Stimulated activated CD4-positive, alpha-beta T cell treated with anti-CD3 and anti-CD28 coated beads, TNF-alpha, amount 100 ng/mL, for 48 hours (primary cell): ENCODE measurements around the gene SLC38A10.

Experiments used
- DNase-seq, 3 donors: peaks; one replicate each; pipeline ENCODE4 v3.0.0-alpha.2; 2020; ENCODE audit warnings: low read depth in 3 of 3

Gene SLC38A10

GRCh38 chr17:81277946-81278693, 17.0 kb downstream of the SLC38A10 start:
- DNase-seq: no peak

- no peak for DNase-seq
Observed at GRCh38 chr17:81277421-81277820, 17.7 kb downstream of the SLC38A10 start.

GRCh38 chr17:81276781-81277180, 18.3 kb downstream of the SLC38A10 start:
- DNase-seq: no peak

- no peak for DNase-seq
Observed at GRCh38 chr17:81274471-81274855, 20.6 kb downstream of the SLC38A10 start.

GRCh38 chr17:81273698-81274470, 21.2 kb downstream of the SLC38A10 start:
- no peak for DNase-seq

GRCh38 chr17:81272616-81273015, 22.5 kb downstream of the SLC38A10 start:
- no peak for DNase-seq

- no peak for DNase-seq
Observed at GRCh38 chr17:81271226-81271625, 23.9 kb downstream of the SLC38A10 start.

GRCh38 chr17:81270279-81270678, 24.8 kb downstream of the SLC38A10 start:
- DNase-seq: no peak

GRCh38 chr17:81267390-81268067, 27.6 kb downstream of the SLC38A10 start:
- DNase-seq: no peak

GRCh38 chr17:81265576-81265975, 29.5 kb downstream of the SLC38A10 start:
- DNase-seq: no peak

GRCh38 chr17:81264640-81265039, 30.5 kb downstream of the SLC38A10 start:
- no peak for DNase-seq

GRCh38 chr17:81263371-81264181, 31.5 kb downstream of the SLC38A10 start:
- no peak for DNase-seq

GRCh38 chr17:81261582-81262336, 33.3 kb downstream of the SLC38A10 start:
- no peak for DNase-seq

- DNase-seq: no peak
Observed at GRCh38 chr17:81261096-81261495, 34.0 kb downstream of the SLC38A10 start.

- no peak for DNase-seq
Observed at GRCh38 chr17:81260641-81261040, 34.5 kb downstream of the SLC38A10 start.

- DNase-seq: no peak
Observed at GRCh38 chr17:81260171-81260570, 34.9 kb downstream of the SLC38A10 start.

GRCh38 chr17:81259058-81259605, 36.0 kb downstream of the SLC38A10 start:
- no peak for DNase-seq

- no peak for DNase-seq
Observed at GRCh38 chr17:81258292-81258691, 36.8 kb downstream of the SLC38A10 start.

- DNase-seq: no peak
Observed at GRCh38 chr17:81257533-81257932, 37.6 kb downstream of the SLC38A10 start.

GRCh38 chr17:81256616-81257015, 38.5 kb downstream of the SLC38A10 start:
- no peak for DNase-seq
